Fibroblast of skin of right biceps (primary cell): ENCODE measurements around the gene PHC2.

ENCODE experiments used
- DNase-seq: peaks from one replicate; pipeline ENCODE4 v3.0.0-alpha.2; 2013

PHC2 gene

GRCh38 chr1:33346533-33346926, 84.4 kb downstream of the PHC2 start:
- no peak for DNase-seq

GRCh38 chr1:33344896-33345560, 85.9 kb downstream of the PHC2 start:
- peak; percentile 26 for DNase-seq

- no peak for DNase-seq
Measured at GRCh38 chr1:33343539-33343938, 87.4 kb downstream of the PHC2 start.

GRCh38 chr1:33342041-33342723, 88.7 kb downstream of the PHC2 start:
- peak; percentile 97 for DNase-seq

- no peak for DNase-seq
Measured at GRCh38 chr1:33341190-33341589, 89.7 kb downstream of the PHC2 start.

- no peak for DNase-seq
Measured at GRCh38 chr1:33339413-33339812, 91.5 kb downstream of the PHC2 start.

GRCh38 chr1:33338440-33339211, 92.3 kb downstream of the PHC2 start:
- peak; percentile 62 for DNase-seq

GRCh38 chr1:33338048-33338439, 92.9 kb downstream of the PHC2 start:
- peak; percentile 53 for DNase-seq

GRCh38 chr1:33337441-33337840, 93.5 kb downstream of the PHC2 start:
- no peak for DNase-seq

- DNase-seq: no peak
Measured at GRCh38 chr1:33336580-33336979, 94.3 kb downstream of the PHC2 start.

GRCh38 chr1:33335020-33335419, 95.9 kb downstream of the PHC2 start:
- no peak for DNase-seq

GRCh38 chr1:33334081-33334552, 96.8 kb downstream of the PHC2 start:
- DNase-seq: no peak

- DNase-seq: no peak
Measured at GRCh38 chr1:33332881-33333280, 98.0 kb downstream of the PHC2 start.

- no peak for DNase-seq
Measured at GRCh38 chr1:33332357-33332789, 98.5 kb downstream of the PHC2 start.

- DNase-seq: no peak
Measured at GRCh38 chr1:33331444-33332356, 99.2 kb downstream of the PHC2 start.

GRCh38 chr1:33330906-33331305, 100.0 kb downstream of the PHC2 start:
- no peak for DNase-seq

- DNase-seq: no peak
Measured at GRCh38 chr1:33330361-33330890, 100.5 kb downstream of the PHC2 start.

- no peak for DNase-seq
Measured at GRCh38 chr1:33329600-33330305, 101.1 kb downstream of the PHC2 start.

GRCh38 chr1:33328817-33329216, 102.1 kb downstream of the PHC2 start:
- DNase-seq: no peak

- DNase-seq: peak; percentile 91
Measured at GRCh38 chr1:33327587-33328325, 103.1 kb downstream of the PHC2 start.

GRCh38 chr1:33326785-33327184, 104.1 kb downstream of the PHC2 start:
- no peak for DNase-seq
